ENCODE measurements around the gene ADPRHL1. TPM values are rescaled to one million over a fixed set of nuclear protein-coding genes. Genes with fewer than 3 reads are reported as not detected.

Gene ADPRHL1
- polyA plus RNA-seq, 3 donors, result 0.15 to 0.52 (median 0.27) TPM

DNA sequence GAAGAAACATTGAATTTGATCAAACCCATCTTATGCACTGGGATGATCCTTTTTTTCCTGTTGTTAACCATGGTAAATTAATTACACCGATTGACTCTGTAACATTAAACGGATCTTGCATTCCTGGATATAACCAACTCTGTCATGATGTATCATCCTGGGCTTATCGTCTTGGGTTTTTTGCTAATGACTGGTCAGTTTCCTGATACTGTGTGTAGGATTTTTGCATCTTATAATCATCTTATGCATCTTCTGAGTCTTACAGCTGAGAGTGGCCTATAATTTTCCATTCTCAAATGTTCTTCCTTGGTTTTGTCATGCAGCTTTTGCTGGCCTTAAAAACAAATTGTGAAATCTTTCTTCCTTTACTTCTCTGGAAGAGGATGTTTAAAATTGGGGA lies 24.4 kb upstream of the ADPRHL1 start:
- peaks cover 40 to 68% of the 10 kb centered on the region in 2 donors for H3K36me3 ChIP-seq (replicated peaks in 1 of 2; ENCODE audit: control insufficient read depth in 1 of 2, insufficient read depth in 2 of 2, low read length in 2 of 2)
- H3K27me3 ChIP-seq (ENCODE audit: control insufficient read depth in 2 of 2, insufficient read depth in 2 of 2, low read length in 2 of 2), result no peaks in the 10 kb centered on the region
- DNase-seq, result no peak
- H3K9me3 ChIP-seq (replicated peaks in 1 of 2; ENCODE audit: control insufficient read depth in 1 of 2, insufficient read depth in 1 of 2, low read length in 2 of 2), result no peaks in the 10 kb centered on the region
- no peak overlapping the region for H3K27ac ChIP-seq (ENCODE audit: low read depth in 1 of 2, low read length in 2 of 2)
- Mint-ChIP-seq H3K4me1 (peaks cover 12% of the 10 kb centered on the region), H3K9me3 (no peaks in the 10 kb centered on the region), H3K4me3 (no peak overlapping the region), H3K27ac (no peak overlapping the region), H3K27me3 (ENCODE audit: low read depth in 3 of 3) (no peaks in the 10 kb centered on the region), H3K36me3 (peaks cover 56 to 63% of the 10 kb centered on the region in 2 donors)
- no peak overlapping the region for H3K4me3 ChIP-seq (replicated peaks in 1 of 3; ENCODE audit: low read depth in 2 of 3, low read length in 3 of 3)
- H2AFZ ChIP-seq (ENCODE audit: insufficient read depth, low read depth, low read length, poor library complexity, severe bottlenecking), result no peak overlapping the region
- H3K79me2 ChIP-seq (ENCODE audit: insufficient read depth, low read length), result peaks cover 12% of the 10 kb centered on the region
- intact Hi-C loops (cut with micrococcal nuclease), result no loop called here
- WGBS (ENCODE audit: insufficient coverage), result 100% methylated on average over 2 of the region's 3 CpGs
- H3K4me1 ChIP-seq (ENCODE audit: control insufficient read depth in 1 of 2, insufficient read depth in 2 of 2, low read length in 2 of 2), result peaks cover 13 to 14% of the 10 kb centered on the region in 2 donors
- no peak overlapping the region for H3K9ac ChIP-seq (ENCODE audit: insufficient read depth, low read length, poor library complexity, severe bottlenecking)
- TF ChIP-seq, protein P1, sequence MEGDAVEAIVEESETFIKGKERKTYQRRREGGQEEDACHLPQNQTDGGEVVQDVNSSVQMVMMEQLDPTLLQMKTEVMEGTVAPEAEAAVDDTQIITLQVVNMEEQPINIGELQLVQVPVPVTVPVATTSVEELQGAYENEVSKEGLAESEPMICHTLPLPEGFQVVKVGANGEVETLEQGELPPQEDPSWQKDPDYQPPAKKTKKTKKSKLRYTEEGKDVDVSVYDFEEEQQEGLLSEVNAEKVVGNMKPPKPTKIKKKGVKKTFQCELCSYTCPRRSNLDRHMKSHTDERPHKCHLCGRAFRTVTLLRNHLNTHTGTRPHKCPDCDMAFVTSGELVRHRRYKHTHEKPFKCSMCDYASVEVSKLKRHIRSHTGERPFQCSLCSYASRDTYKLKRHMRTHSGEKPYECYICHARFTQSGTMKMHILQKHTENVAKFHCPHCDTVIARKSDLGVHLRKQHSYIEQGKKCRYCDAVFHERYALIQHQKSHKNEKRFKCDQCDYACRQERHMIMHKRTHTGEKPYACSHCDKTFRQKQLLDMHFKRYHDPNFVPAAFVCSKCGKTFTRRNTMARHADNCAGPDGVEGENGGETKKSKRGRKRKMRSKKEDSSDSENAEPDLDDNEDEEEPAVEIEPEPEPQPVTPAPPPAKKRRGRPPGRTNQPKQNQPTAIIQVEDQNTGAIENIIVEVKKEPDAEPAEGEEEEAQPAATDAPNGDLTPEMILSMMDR (IDR thresholded peaks at IDR 0.05), result no peak
- no peaks in the 10 kb centered on the region for H4K20me1 ChIP-seq (ENCODE audit: insufficient read depth, low read length)
- H3K4me2 ChIP-seq (replicated peaks; ENCODE audit: extremely low read depth, low read length, poor library complexity, severe bottlenecking), result no peak overlapping the region

DNA sequence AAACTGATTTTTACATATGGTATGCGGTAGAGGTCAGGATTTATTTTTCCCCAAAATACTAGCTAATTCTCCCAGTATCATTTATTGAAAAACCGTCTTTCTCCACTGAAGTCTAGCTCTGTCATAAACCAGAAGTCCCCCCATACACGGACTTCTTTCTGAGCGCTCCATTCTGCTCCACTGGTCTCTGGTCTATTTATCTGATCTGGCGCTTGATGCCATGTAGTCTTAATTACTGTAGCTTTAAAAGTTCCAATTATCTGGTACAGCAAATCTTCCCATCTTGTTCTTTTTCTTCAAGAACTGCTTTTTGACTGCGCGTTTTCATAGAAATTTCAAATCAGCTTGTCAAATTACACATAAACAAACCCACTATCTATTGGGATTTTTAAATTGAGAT lies 23.5 kb upstream of the ADPRHL1 start:
- Mint-ChIP-seq H3K27ac (no peak overlapping the region), H3K27me3 (ENCODE audit: low read depth in 3 of 3) (no peaks in the 10 kb centered on the region), H3K9me3 (peaks cover 0 to 2% (median 0%) of the 10 kb centered on the region in 7 donors), H3K4me3 (no peak overlapping the region), H3K36me3 (peaks cover 59 to 69% of the 10 kb centered on the region in 2 donors), H3K4me1 (peaks cover 12% of the 10 kb centered on the region)
- no peak overlapping the region for H3K9ac ChIP-seq (ENCODE audit: insufficient read depth, low read length, poor library complexity, severe bottlenecking)
- no CpG with 5 or more reads among the region's 7 CpGs for WGBS (ENCODE audit: insufficient coverage)
- DNase-seq, result no peak
- no peaks in the 10 kb centered on the region for H3K27me3 ChIP-seq (ENCODE audit: control insufficient read depth in 2 of 2, insufficient read depth in 2 of 2, low read length in 2 of 2)
- H3K4me2 ChIP-seq (replicated peaks; ENCODE audit: extremely low read depth, low read length, poor library complexity, severe bottlenecking), result no peak overlapping the region
- H3K79me2 ChIP-seq (ENCODE audit: insufficient read depth, low read length), result peaks cover 4% of the 10 kb centered on the region
- no peaks in the 10 kb centered on the region for H4K20me1 ChIP-seq (ENCODE audit: insufficient read depth, low read length)
- H3K9me3 ChIP-seq (replicated peaks in 1 of 2; ENCODE audit: control insufficient read depth in 1 of 2, insufficient read depth in 1 of 2, low read length in 2 of 2), result no peaks in the 10 kb centered on the region
- no peak overlapping the region for H3K4me3 ChIP-seq (replicated peaks in 1 of 3; ENCODE audit: low read depth in 2 of 3, low read length in 3 of 3)
- H3K36me3 ChIP-seq (replicated peaks in 1 of 2; ENCODE audit: control insufficient read depth in 1 of 2, insufficient read depth in 2 of 2, low read length in 2 of 2), result peaks cover 42 to 73% of the 10 kb centered on the region in 2 donors
- TF ChIP-seq, protein P1 (IDR thresholded peaks at IDR 0.05), result no peak
- H3K27ac ChIP-seq (ENCODE audit: low read depth in 1 of 2, low read length in 2 of 2), result no peak overlapping the region
- no peak overlapping the region for H2AFZ ChIP-seq (ENCODE audit: insufficient read depth, low read depth, low read length, poor library complexity, severe bottlenecking)
- intact Hi-C loops (cut with micrococcal nuclease), result no loop called here
- H3K4me1 ChIP-seq (ENCODE audit: control insufficient read depth in 1 of 2, insufficient read depth in 2 of 2, low read length in 2 of 2), result peaks cover 13 to 14% of the 10 kb centered on the region in 2 donors

Measured in CD14-positive monocyte (primary cell).